WTC11 (cell line): Measurements from ENCODE around the gene SLC9A9. TPM values are rescaled to one million over a fixed set of nuclear protein-coding genes. Genes with fewer than 3 reads are reported as not detected.

Experiments
- ATAC-seq: fragments of 200-7000 bp; cut with Tn5 transposase; 2 replicates; pipeline ENCODE4 v1.10.0; 2021; ENCODE audit warnings: mild to moderate bottlenecking, moderate library complexity
- CTCF ChIA-PET: fragments of 300-600 bp; sonication (Branson Sonifier 250); formaldehyde crosslinking; loops from one replicate; lab custom pipeline; 2021; ENCODE audit warnings: antibody characterized with exemption; lab: Charles Lee
- POLR2A ChIA-PET: fragments of 350-600 bp; sonication (Branson Sonifier 250); formaldehyde crosslinking; loops from one replicate; lab custom pipeline; 2021; ENCODE audit warnings: antibody characterized with exemption; lab: Charles Lee
- DNase-seq: peaks from one replicate; pipeline ENCODE4 v3.0.0; 2021; ENCODE audit warnings: low spot score
- H3K27ac Mint-ChIP-seq: 2 replicates; pipeline ENCODE4 v1.8.0; 2021; ENCODE audit warnings: mixed read lengths
- H3K27me3 Mint-ChIP-seq: 2 replicates; pipeline ENCODE4 v1.8.0; 2021; ENCODE audit warnings: low read depth, mild to moderate bottlenecking, moderate library complexity, mixed read lengths
- H3K36me3 Mint-ChIP-seq: 2 replicates; pipeline ENCODE4 v1.8.0; 2021; ENCODE audit warnings: mixed read lengths
- H3K4me1 Mint-ChIP-seq: 2 replicates; pipeline ENCODE4 v1.8.0; 2022; ENCODE audit warnings: mixed read lengths
- H3K4me3 Mint-ChIP-seq: 2 replicates; pipeline ENCODE4 v1.8.0; 2021; ENCODE audit warnings: mild to moderate bottlenecking, moderate library complexity, mixed read lengths
- H3K9me3 Mint-ChIP-seq: 2 replicates; pipeline ENCODE4 v1.8.0; 2021; ENCODE audit warnings: mixed read lengths
- AFF4 ChIP-seq: sonication (generic); formaldehyde crosslinking; IDR thresholded peaks from 2 replicates; pipeline ENCODE4 v1.8.1; 2023; ENCODE audit warnings: mild to moderate bottlenecking, missing genetic modification reagents, borderline replicate concordance
- ATF1 ChIP-seq: sonication (generic); formaldehyde crosslinking; IDR thresholded peaks from 2 replicates; pipeline ENCODE4 v1.8.1; 2023; ENCODE audit warnings: mild to moderate bottlenecking, moderate library complexity, missing genetic modification reagents
- ATF2 ChIP-seq: sonication (generic); formaldehyde crosslinking; IDR thresholded peaks from 2 replicates; pipeline ENCODE4 v1.8.1; 2022; ENCODE audit warnings: low read depth, missing genetic modification reagents, borderline replicate concordance
- ATF3 ChIP-seq: sonication (generic); formaldehyde crosslinking; conservative IDR thresholded peaks from 2 replicates; pipeline ENCODE4 v1.8.1; 2022; ENCODE audit warnings: mild to moderate bottlenecking, missing genetic modification reagents
- CREB1 ChIP-seq: sonication (generic); formaldehyde crosslinking; IDR thresholded peaks from 2 replicates; pipeline ENCODE4 v1.8.0; 2023; ENCODE audit warnings: mild to moderate bottlenecking, missing genetic modification reagents
- CREM ChIP-seq: sonication (generic); formaldehyde crosslinking; IDR thresholded peaks from 2 replicates; pipeline ENCODE4 v1.8.1; 2022; ENCODE audit warnings: mild to moderate bottlenecking, missing genetic modification reagents, moderate library complexity
- FOXJ3 ChIP-seq: sonication (generic); formaldehyde crosslinking; IDR thresholded peaks from 2 replicates; pipeline ENCODE4 v1.9.0; 2021; ENCODE audit warnings: missing genetic modification reagents, mild to moderate bottlenecking, borderline replicate concordance
- FOXP1 ChIP-seq: sonication (generic); formaldehyde crosslinking; IDR thresholded peaks from 2 replicates; pipeline ENCODE4 v1.8.0; 2022; ENCODE audit warnings: missing genetic modification reagents, mild to moderate bottlenecking, moderate library complexity, borderline replicate concordance
- FOXP4 ChIP-seq: sonication (generic); formaldehyde crosslinking; IDR thresholded peaks from 2 replicates; pipeline ENCODE4 v1.8.0; 2022; ENCODE audit warnings: mild to moderate bottlenecking, missing genetic modification reagents
- OVOL2 ChIP-seq: fragments of 250-450 bp; sonication (Bioruptor Pico); IDR thresholded peaks from 2 replicates; pipeline ENCODE4 v1.9.0; 2021; ENCODE audit warnings: mild to moderate bottlenecking, borderline replicate concordance
- PRRX2 ChIP-seq: fragments of 250-450 bp; sonication (Bioruptor Pico); IDR thresholded peaks from 2 replicates; pipeline ENCODE4 v1.8.0; 2021; ENCODE audit warnings: mild to moderate bottlenecking
- SMAD3 ChIP-seq: sonication (generic); formaldehyde crosslinking; IDR thresholded peaks from 2 replicates; pipeline ENCODE4 v1.8.0; 2022; ENCODE audit warnings: missing genetic modification reagents, mild to moderate bottlenecking, borderline replicate concordance
- SOX15 ChIP-seq: fragments of 250-450 bp; sonication (Bioruptor Pico); IDR thresholded peaks from 2 replicates; pipeline ENCODE4 v1.9.0; 2021; ENCODE audit warnings: mild to moderate bottlenecking
- USF2 ChIP-seq: sonication (generic); formaldehyde crosslinking; IDR thresholded peaks from 2 replicates; pipeline ENCODE4 v1.8.1; 2023; ENCODE audit warnings: mild to moderate bottlenecking, missing genetic modification reagents, moderate library complexity
- ZBTB21 ChIP-seq: sonication (generic); formaldehyde crosslinking; IDR thresholded peaks from 2 replicates; pipeline ENCODE4 v1.8.1; 2023; ENCODE audit warnings: mild to moderate bottlenecking, missing genetic modification reagents, borderline replicate concordance
- ZMAT4 ChIP-seq: fragments of 250-450 bp; sonication (Bioruptor Pico); IDR thresholded peaks from 2 replicates; pipeline ENCODE4 v1.9.0; 2021; ENCODE audit warnings: mild to moderate bottlenecking
- ZNF219 ChIP-seq: sonication (generic); formaldehyde crosslinking; IDR thresholded peaks from 2 replicates; pipeline ENCODE4 v1.8.0; 2023; ENCODE audit warnings: missing genetic modification reagents, mild to moderate bottlenecking, borderline replicate concordance
- ZNF423 ChIP-seq: fragments of 250-450 bp; sonication (Bioruptor Pico); IDR thresholded peaks from 2 replicates; pipeline ENCODE4 v2.1.2; 2022; ENCODE audit warnings: mild to moderate bottlenecking, moderate library complexity
- total RNA-seq: library from RNA; stranded (reverse); gene quantifications from 3 replicates; pipeline ENCODE4 v1.2.3, GENCODE V29; 2021
- TF ChIP-seq, protein P1 (sequence below): fragments of 200-600 bp; IDR thresholded peaks from 2 replicates; pipeline ENCODE4 v1.8.0; 2022; ENCODE audit warnings: antibody characterized with exemption

Gene SLC9A9
- total RNA-seq, 1 experiment from 2014 or later, result 1.2 TPM

DNA sequence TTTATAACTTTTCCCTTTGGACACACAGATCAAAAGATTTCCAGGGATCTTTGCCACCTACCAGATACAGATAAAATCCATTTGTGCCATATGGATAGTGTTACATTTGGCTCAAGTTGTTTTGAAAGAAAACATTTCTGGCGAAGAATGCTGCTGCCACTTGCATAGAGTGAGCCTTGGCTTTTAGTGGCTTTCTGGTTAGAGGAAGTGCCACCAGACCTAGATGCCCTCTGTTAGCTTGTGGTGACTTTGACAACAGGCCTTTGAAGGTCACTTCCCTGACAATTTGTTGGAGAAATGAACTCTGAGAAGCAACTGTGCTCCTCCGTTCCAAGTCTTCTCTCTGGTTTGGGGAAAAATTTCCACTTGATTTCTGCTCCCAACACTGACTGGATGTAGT, 570.7 kb downstream of the SLC9A9 start:
- peaks cover 7% of the 10 kb centered on the region; the same call in 1 of the 2 replicates for H3K9me3 Mint-ChIP-seq
- no peak overlapping the region for H3K27ac Mint-ChIP-seq
- H3K4me3 Mint-ChIP-seq, result no peak overlapping the region
- ATAC-seq (no peak), DNase-seq (no peak)
- H3K27me3 Mint-ChIP-seq, result no peaks in the 10 kb centered on the region
- POLR2A ChIA-PET, result no interaction called here
- CTCF ChIA-PET, result no interaction called here
- H3K36me3 Mint-ChIP-seq, result no peaks in the 10 kb centered on the region
- no peaks in the 10 kb centered on the region for H3K4me1 Mint-ChIP-seq
- TF ChIP-seq AFF4 (CRISPR knock-in tag) (no peak), FOXP1 (CRISPR knock-in tag) (no peak), FOXP4 (no peak), FOXJ3 (CRISPR knock-in tag) (no peak), ZNF423 (CRISPR knock-in tag) (no peak), ZMAT4 (no peak), CREB1 (no peak), ZBTB21 (CRISPR knock-in tag) (no peak), ATF2 (no peak), ATF1 (CRISPR knock-in tag) (no peak), ZNF219 (CRISPR knock-in tag) (no peak), USF2 (CRISPR knock-in tag) (no peak), SMAD3 (CRISPR knock-in tag) (no peak), SOX15 (CRISPR knock-in tag) (no peak), OVOL2 (CRISPR knock-in tag) (no peak)
- TF ChIP-seq, protein P1, sequence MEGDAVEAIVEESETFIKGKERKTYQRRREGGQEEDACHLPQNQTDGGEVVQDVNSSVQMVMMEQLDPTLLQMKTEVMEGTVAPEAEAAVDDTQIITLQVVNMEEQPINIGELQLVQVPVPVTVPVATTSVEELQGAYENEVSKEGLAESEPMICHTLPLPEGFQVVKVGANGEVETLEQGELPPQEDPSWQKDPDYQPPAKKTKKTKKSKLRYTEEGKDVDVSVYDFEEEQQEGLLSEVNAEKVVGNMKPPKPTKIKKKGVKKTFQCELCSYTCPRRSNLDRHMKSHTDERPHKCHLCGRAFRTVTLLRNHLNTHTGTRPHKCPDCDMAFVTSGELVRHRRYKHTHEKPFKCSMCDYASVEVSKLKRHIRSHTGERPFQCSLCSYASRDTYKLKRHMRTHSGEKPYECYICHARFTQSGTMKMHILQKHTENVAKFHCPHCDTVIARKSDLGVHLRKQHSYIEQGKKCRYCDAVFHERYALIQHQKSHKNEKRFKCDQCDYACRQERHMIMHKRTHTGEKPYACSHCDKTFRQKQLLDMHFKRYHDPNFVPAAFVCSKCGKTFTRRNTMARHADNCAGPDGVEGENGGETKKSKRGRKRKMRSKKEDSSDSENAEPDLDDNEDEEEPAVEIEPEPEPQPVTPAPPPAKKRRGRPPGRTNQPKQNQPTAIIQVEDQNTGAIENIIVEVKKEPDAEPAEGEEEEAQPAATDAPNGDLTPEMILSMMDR, result no peak
- TF ChIP-seq, all 79 proteins: peak for 0

DNA sequence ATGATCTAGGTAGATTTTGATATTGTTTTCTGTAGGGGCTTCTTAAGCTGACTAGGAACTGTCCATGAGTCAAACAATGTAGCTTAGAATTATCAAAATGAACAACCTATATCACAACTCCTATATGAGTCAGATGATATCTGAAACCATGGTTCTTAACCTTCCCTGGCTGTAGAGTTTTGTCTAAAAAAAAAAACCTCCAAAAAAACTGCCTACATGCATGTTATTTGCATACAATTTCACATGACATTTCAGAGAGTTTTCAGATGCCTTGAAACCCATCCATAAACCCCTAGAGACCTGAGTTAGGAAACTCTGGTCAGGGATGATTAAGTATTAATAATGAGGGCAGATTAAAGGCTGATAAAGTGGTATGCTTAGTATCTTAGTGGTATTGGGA, 571.7 kb downstream of the SLC9A9 start:
- no peak overlapping the region for H3K4me3 Mint-ChIP-seq
- DNase-seq, result no peak

More for the DNA sequence above, 571.7 kb downstream of the SLC9A9 start:
- ChIA-PET POLR2A (no interaction called here), CTCF (no interaction called here)
- Mint-ChIP-seq H3K4me1 (no peaks in the 10 kb centered on the region), H3K27me3 (no peaks in the 10 kb centered on the region), H3K36me3 (no peaks in the 10 kb centered on the region), H3K9me3 (0 out of 2 replicates have a peak, but pooled peaks cover 3% of the 10 kb centered on the region), H3K27ac (no peak overlapping the region)
- no peak for ATAC-seq
- TF ChIP-seq ATF2, result no peak
- no peak for TF ChIP-seq CREM (CRISPR knock-in tag)
- TF ChIP-seq PRRX2 (CRISPR knock-in tag), result no peak
- TF ChIP-seq ATF3 (CRISPR knock-in tag), result no peak
